Tibial artery (tissue), 4 donors: Measurements from ENCODE around the gene PITPNM3.

ENCODE experiments used
- DNase-seq, 2 donors: peaks; one replicate each; pipeline ENCODE4 v3.0.0-alpha.2; 2019
- H3K27ac ChIP-seq, 2 donors: fragments of 200-600 bp; sonication (generic) in 1 of 2; 1 replicate in 1 of 2; 2 replicates in 1 of 2; pipeline ENCODE4 v1.5.1; 2018 to 2019; ENCODE audit warnings: mild to moderate bottlenecking in 1 of 2
- H3K27me3 ChIP-seq, 2 donors: fragments of 200-600 bp; sonication (generic) in 1 of 2; one replicate each; pipeline versions ENCODE4 v1.5.1 to v1.6.0; 2016 to 2019
- H3K36me3 ChIP-seq, 3 donors: fragments of 200-600 bp; sonication (generic) in 2 of 3; one replicate each; pipeline ENCODE4 v1.5.1; 2016 to 2019; ENCODE audit warnings: mild to moderate bottlenecking in 2 of 3
- H3K4me1 ChIP-seq, 4 donors: fragments of 200-600 bp; sonication (generic) in 2 of 4; 1 replicate in 3 of 4; 2 replicates in 1 of 4; pipeline ENCODE4 v1.5.1; 2016 to 2019
- H3K4me3 ChIP-seq, 2 donors: fragments of 200-600 bp; sonication (generic) in 1 of 2; 1 replicate in 1 of 2; 2 replicates in 1 of 2; pipeline ENCODE4 v1.5.1; 2018 to 2019; ENCODE audit warnings: mild to moderate bottlenecking in 2 of 2
- H3K9me3 ChIP-seq, 3 donors: fragments of 200-600 bp; sonication (generic) in 1 of 3; one replicate each; pipeline ENCODE4 v1.5.1; 2016 to 2019
- CTCF ChIP-seq, 2 experiments: fragments of 200-600 bp in 1 of 2; fragments of 450-650 bp in 1 of 2; IDR thresholded peaks; one replicate each; pipeline ENCODE4 v1.5.1; 2017 to 2019; ENCODE audit warnings: antibody characterized with exemption in 2 of 2, mild to moderate bottlenecking in 1 of 2, moderate library complexity in 1 of 2
- intact Hi-C: fragments of 100-400 bp; cut with DNase I; formaldehyde crosslinking; loops from one replicate; pipeline ENCODE4 v1.15.0; 2023; ENCODE audit warnings: low total_unique reads

PITPNM3 gene

GRCh38 chr17:6532441-6532885, 23.9 kb downstream of the PITPNM3 start:
- no peak overlapping the region for H3K27ac ChIP-seq
- intact Hi-C loops, result no loop called here
- no peaks in the 10 kb centered on the region for H3K9me3 ChIP-seq
- H3K27me3 ChIP-seq, result no peaks in the 10 kb centered on the region
- no peak for DNase-seq
- no peak overlapping the region for H3K4me3 ChIP-seq
- H3K36me3 ChIP-seq, result peaks cover 0 to 2% (median 0%) of the 10 kb centered on the region in 3 donors
- no peaks in the 10 kb centered on the region for H3K4me1 ChIP-seq
- no peak for TF ChIP-seq CTCF (IDR thresholded peaks at IDR 0.05)

GRCh38 chr17:6531575-6531974, 24.8 kb downstream of the PITPNM3 start:
- Histone ChIP-seq H3K9me3 (no peaks in the 10 kb centered on the region), H3K4me1 (no peaks in the 10 kb centered on the region), H3K27me3 (no peaks in the 10 kb centered on the region), H3K27ac (no peak overlapping the region), H3K4me3 (no peak overlapping the region), H3K36me3 (no peaks in the 10 kb centered on the region)
- DNase-seq, result peak in 1 of 2 donors; percentile 47
- intact Hi-C loops, result no loop called here
- no peak for TF ChIP-seq CTCF (IDR thresholded peaks at IDR 0.05)

- H3K4me1 ChIP-seq, result no peaks in the 10 kb centered on the region
- H3K36me3 ChIP-seq, result no peaks in the 10 kb centered on the region
- no peak for TF ChIP-seq CTCF (IDR thresholded peaks at IDR 0.05)
- no peaks in the 10 kb centered on the region for H3K9me3 ChIP-seq
- DNase-seq, result peak in 1 of 2 donors; percentile 35
- no peak overlapping the region for H3K4me3 ChIP-seq
- intact Hi-C loops, result no loop called here
- H3K27me3 ChIP-seq, result no peaks in the 10 kb centered on the region
- no peak overlapping the region for H3K27ac ChIP-seq
Measured at GRCh38 chr17:6530324-6530920, 25.9 kb downstream of the PITPNM3 start.

GRCh38 chr17:6528557-6528956, 27.8 kb downstream of the PITPNM3 start:
- Histone ChIP-seq H3K4me1 (no peaks in the 10 kb centered on the region), H3K36me3 (no peaks in the 10 kb centered on the region), H3K4me3 (no peak overlapping the region), H3K27ac (no peak overlapping the region), H3K27me3 (no peaks in the 10 kb centered on the region), H3K9me3 (no peaks in the 10 kb centered on the region)
- peak in 1 of 2 donors; percentile 15 for DNase-seq
- intact Hi-C loops, result no loop called here
- no peak for TF ChIP-seq CTCF (IDR thresholded peaks at IDR 0.05)

- Histone ChIP-seq H3K36me3 (no peaks in the 10 kb centered on the region), H3K9me3 (no peaks in the 10 kb centered on the region), H3K27ac (no peak overlapping the region), H3K4me1 (no peaks in the 10 kb centered on the region), H3K4me3 (no peak overlapping the region), H3K27me3 (no peaks in the 10 kb centered on the region)
- DNase-seq, result peak in 1 of 2 donors; percentile 9
- intact Hi-C loops, result no loop called here
- no peak for TF ChIP-seq CTCF (IDR thresholded peaks at IDR 0.05)
Measured at GRCh38 chr17:6526362-6527152, 29.8 kb downstream of the PITPNM3 start.
